BLaER1 treated with 17β-estradiol and CSF1 and Interleukin-3, amounts not matched to agents 10 nM and 100 nM (cell line): ENCODE measurements around the gene SLC6A7.
A peak's percentile ranks its signal among the peaks of the same experiment; 100 is the strongest.
"Not testable (repeated sequence)": the region's sequence is repeated elsewhere in the genome, so short reads cannot be mapped to it uniquely, and the experiment has no call there.

Experiments used
- H3K27ac ChIP-seq, 11 experiments: shearing (Covaris generic); formaldehyde crosslinking; 2 replicates each; pipeline ENCODE4 v1.8.1; 2022
- H3K27me3 ChIP-seq, 11 experiments: shearing (Covaris generic); formaldehyde crosslinking; 2 replicates each; pipeline ENCODE4 v1.8.1; 2022
- H3K36me3 ChIP-seq, 11 experiments: shearing (Covaris generic); formaldehyde crosslinking; 2 replicates each; pipeline ENCODE4 v1.8.1; 2022
- H3K4me1 ChIP-seq, 10 experiments: shearing (Covaris generic); formaldehyde crosslinking; 2 replicates each; pipeline ENCODE4 v1.8.1; 2022
- H3K4me2 ChIP-seq, 11 experiments: shearing (Covaris generic); formaldehyde crosslinking; 2 replicates each; pipeline ENCODE4 v1.8.1; 2022
- H3K4me3 ChIP-seq, 10 experiments: shearing (Covaris generic); formaldehyde crosslinking; 2 replicates each; pipeline ENCODE4 v1.8.1; 2022
- H3K9ac ChIP-seq, 11 experiments: shearing (Covaris generic); formaldehyde crosslinking; 2 replicates each; pipeline ENCODE4 v1.8.1; 2022
- H3K9me3 ChIP-seq, 11 experiments: shearing (Covaris generic); formaldehyde crosslinking; replicated peaks in 1 of 11; 2 replicates each; pipeline ENCODE4 v1.8.1; 2022
- H4K20me1 ChIP-seq, 11 experiments: shearing (Covaris generic); formaldehyde crosslinking; 2 replicates each; pipeline ENCODE4 v1.8.1; 2022
- Cebpa-rat ChIP-seq, 11 experiments: shearing (Covaris generic); IDR thresholded peaks; 2 replicates each; pipeline ENCODE4 v1.8.1; 2022

Gene SLC6A7

DNA sequence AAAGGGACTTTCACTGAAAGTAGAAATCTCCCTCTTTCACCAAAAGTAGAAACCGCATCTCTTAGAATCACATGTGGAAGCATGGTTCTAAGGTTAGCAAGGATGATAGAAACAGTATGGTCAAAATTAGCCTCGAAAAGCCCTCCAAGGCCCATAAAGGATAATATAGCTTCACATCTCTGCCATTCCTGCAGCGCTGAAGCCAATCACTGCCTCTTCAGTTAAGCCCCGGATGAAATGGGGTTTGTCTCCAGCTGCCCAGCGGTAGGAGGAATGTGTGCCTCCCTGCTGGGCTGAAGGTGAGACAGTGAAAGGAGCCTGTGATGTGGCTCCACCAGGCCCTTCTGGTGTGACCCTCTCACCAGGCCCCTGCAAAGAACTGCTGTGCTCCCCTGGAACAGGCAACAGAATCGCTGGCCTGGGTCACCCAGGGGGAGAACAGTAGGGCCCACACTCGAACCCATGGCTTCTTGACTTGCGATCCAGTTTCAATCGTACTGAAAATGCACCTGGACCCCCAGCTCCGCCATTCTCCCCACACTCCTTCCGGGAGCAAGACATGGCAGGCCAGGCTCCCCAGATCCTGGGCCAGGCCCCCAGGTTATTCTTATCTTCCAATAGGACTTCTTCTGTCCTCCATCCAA lies 52.5 kb downstream of the SLC6A7 start:
- Histone ChIP-seq H3K9me3 (no peaks in the 10 kb centered on the region), H3K27ac (no peak overlapping the region), H3K4me3 (no peak overlapping the region), H3K9ac (no peak overlapping the region), H3K27me3 (no peaks in the 10 kb centered on the region), H3K4me2 (no peak overlapping the region), H3K36me3 (no peaks in the 10 kb centered on the region), H3K4me1 (peaks cover 0 to 39% (median 4%) of the 10 kb centered on the region in 10 experiments; a peak in 10 of 20 replicates), H4K20me1 (no peaks in the 10 kb centered on the region)
- TF ChIP-seq Cebpa-rat (IDR thresholded peaks at IDR 0.05), result no peak

DNA sequence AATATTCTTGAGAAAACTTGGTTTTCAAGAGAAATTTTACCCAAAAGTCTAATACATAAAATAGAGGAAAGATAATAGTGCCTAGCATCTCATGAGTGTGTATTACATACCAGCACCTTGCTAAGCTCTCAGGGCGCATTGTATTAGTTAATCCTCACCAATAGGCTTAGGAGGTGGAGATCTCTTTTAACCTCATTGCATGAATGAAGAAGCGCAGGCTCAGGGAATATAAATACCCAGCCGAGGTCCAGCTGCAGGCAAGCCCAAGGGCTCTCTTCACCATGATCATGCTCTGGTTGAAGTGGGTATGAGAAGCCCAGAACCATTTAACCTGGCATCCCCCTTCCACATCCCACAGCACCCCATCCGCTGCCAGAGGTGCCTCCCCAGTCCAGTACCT lies 53.7 kb downstream of the SLC6A7 start:
- Histone ChIP-seq H3K9me3 (no peaks in the 10 kb centered on the region), H3K4me2 (no peak overlapping the region), H4K20me1 (no peaks in the 10 kb centered on the region), H3K9ac (no peak overlapping the region), H3K4me3 (no peak overlapping the region), H3K36me3 (no peaks in the 10 kb centered on the region), H3K4me1 (peaks cover 0 to 39% (median 4%) of the 10 kb centered on the region in 10 experiments; a peak in 10 of 20 replicates), H3K27me3 (no peaks in the 10 kb centered on the region), H3K27ac (no peak overlapping the region)
- TF ChIP-seq Cebpa-rat (IDR thresholded peaks at IDR 0.05), result no peak

DNA sequence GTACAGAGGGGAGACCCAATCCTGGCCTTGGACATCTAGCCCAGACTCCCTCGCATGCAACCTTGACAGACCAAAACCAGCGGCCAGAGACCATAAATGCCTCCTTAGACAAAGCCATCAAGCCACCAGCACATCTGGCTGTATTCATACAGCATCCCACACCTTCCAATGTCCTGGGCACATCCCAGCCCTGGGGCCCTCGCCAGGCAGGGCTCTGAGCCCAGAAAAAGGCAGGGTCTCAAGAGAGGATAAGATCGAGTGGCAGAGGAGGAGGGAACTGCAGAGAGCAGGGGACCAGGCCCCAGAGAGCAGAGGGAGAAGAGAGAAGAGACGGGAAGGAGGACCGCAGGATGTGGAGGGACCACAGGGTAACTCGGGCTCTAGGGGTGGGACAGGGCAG lies 54.3 kb downstream of the SLC6A7 start:
- H3K4me2 ChIP-seq, result peak overlapping the region in 2 of 11 experiments; percentile 62 to 68; a peak in 2 of 22 replicates
- no peaks in the 10 kb centered on the region for H4K20me1 ChIP-seq
- H3K9me3 ChIP-seq, result no peaks in the 10 kb centered on the region
- no peaks in the 10 kb centered on the region for H3K27me3 ChIP-seq
- peaks cover 0 to 39% (median 4%) of the 10 kb centered on the region in 10 experiments; a peak in 10 of 20 replicates for H3K4me1 ChIP-seq
- H3K9ac ChIP-seq, result no peak overlapping the region
- no peak overlapping the region for H3K27ac ChIP-seq
- no peaks in the 10 kb centered on the region for H3K36me3 ChIP-seq
- H3K4me3 ChIP-seq, result no peak overlapping the region
- no peak for TF ChIP-seq Cebpa-rat (IDR thresholded peaks at IDR 0.05)

DNA sequence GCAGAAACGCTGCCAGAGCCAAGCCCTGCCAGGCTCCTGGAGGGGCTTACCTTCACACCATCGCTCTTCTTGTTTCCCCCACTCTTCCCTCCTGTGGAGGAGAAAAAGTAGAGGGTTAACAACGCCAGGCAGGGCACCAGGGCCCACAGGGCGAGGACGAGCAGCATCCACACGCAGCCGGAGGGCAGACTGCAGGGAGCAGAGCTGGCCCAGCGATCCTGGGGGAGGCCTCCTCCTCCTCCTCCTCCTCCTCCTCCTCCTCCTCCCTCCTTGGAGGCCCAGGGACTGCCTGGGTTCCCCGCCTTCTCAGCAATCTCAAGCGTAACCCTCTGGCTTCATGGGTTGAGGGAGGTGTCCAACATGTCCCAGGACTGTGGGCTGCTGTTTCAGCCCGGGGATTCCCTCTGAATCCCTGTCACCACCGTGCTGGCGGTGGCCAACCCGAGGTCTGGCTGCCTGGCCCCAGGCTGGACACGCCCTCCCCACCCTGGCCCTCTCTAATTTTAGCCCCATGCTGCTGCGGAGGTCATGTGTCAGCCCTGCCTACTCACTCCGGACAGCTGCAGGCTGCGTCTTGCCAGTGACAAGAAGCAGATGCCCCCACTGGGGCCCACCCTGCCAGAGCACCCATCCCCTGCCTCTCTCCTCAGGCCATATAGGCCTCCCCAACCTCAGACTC lies 55.4 kb downstream of the SLC6A7 start:
- H4K20me1 ChIP-seq, result no peaks in the 10 kb centered on the region
- H3K27me3 ChIP-seq, result no peaks in the 10 kb centered on the region
- no peaks in the 10 kb centered on the region for H3K9me3 ChIP-seq
- H3K27ac ChIP-seq, result no peak overlapping the region
- H3K4me3 ChIP-seq, result no peak overlapping the region
- no peak for TF ChIP-seq Cebpa-rat (IDR thresholded peaks at IDR 0.05)
- H3K4me2 ChIP-seq, result peak overlapping the region in 3 of 11 experiments; percentile 12 to 68 (median 62); a peak in 6 of 22 replicates
- no peak overlapping the region for H3K9ac ChIP-seq
- no peaks in the 10 kb centered on the region for H3K36me3 ChIP-seq
- H3K4me1 ChIP-seq, result peaks cover 0 to 37% (median 4%) of the 10 kb centered on the region in 10 experiments; a peak in 10 of 20 replicates

GRCh38 chr5:150245808-150246207 lies 55.9 kb downstream of the SLC6A7 start:
- peaks cover 0 to 32% (median 2%) of the 10 kb centered on the region in 10 experiments; a peak in 10 of 20 replicates for H3K4me1 ChIP-seq
- H4K20me1 ChIP-seq, result no peaks in the 10 kb centered on the region
- H3K27ac ChIP-seq, result no peak overlapping the region
- no peak overlapping the region for H3K4me3 ChIP-seq
- no peaks in the 10 kb centered on the region for H3K9me3 ChIP-seq
- H3K9ac ChIP-seq, result no peak overlapping the region
- TF ChIP-seq Cebpa-rat (IDR thresholded peaks at IDR 0.05), result no peak
- H3K4me2 ChIP-seq, result peak overlapping the region in 3 of 11 experiments; percentile 12 to 68 (median 62); a peak in 5 of 22 replicates
- no peaks in the 10 kb centered on the region for H3K36me3 ChIP-seq
- H3K27me3 ChIP-seq, result no peaks in the 10 kb centered on the region

- Histone ChIP-seq H3K27me3 (no peaks in the 10 kb centered on the region), H3K4me2 (peak overlapping the region in 1 of 11 experiments; percentile 68; a peak in 2 of 22 replicates), H3K9me3 (no peaks in the 10 kb centered on the region), H4K20me1 (no peaks in the 10 kb centered on the region), H3K27ac (no peak overlapping the region), H3K36me3 (no peaks in the 10 kb centered on the region), H3K4me3 (no peak overlapping the region), H3K9ac (no peak overlapping the region), H3K4me1 (peaks cover 0 to 26% (median under 1%) of the 10 kb centered on the region in 10 experiments; a peak in 9 of 20 replicates)
- TF ChIP-seq Cebpa-rat (IDR thresholded peaks at IDR 0.05), result no peak
These were observed 56.6 kb downstream of the SLC6A7 start for GRCh38 chr5:150246429-150246828.

DNA sequence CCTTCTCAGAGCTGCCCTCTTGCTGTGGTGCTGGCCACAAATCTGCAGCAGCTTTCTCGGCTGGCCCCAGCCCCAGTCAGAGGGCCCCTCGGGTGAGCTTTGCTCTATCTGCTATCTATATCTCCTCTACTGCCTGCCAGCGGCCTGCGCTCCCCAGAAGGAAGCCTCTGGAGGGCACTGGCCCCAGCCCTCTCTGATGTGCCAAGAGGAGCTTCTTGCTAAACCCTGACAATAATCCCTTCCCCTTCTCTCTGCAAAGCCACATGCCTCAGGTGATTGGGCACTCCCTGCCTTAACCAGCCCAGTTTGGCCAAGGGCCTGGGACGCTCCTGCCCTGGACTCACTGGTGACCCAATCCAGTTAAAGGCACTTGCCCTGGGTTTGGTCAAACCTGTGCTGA lies 57.0 kb downstream of the SLC6A7 start:
- Histone ChIP-seq H3K4me3 (no peak overlapping the region), H3K4me1 (peaks cover 3 to 22% (median 5%) of the 10 kb centered on the region in 10 experiments; a peak in 13 of 20 replicates), H3K4me2 (no peak overlapping the region), H3K9me3 (no peaks in the 10 kb centered on the region), H3K27ac (no peak overlapping the region), H3K36me3 (no peaks in the 10 kb centered on the region), H3K9ac (no peak overlapping the region), H3K27me3 (no peaks in the 10 kb centered on the region), H4K20me1 (no peaks in the 10 kb centered on the region)
- TF ChIP-seq Cebpa-rat (IDR thresholded peaks at IDR 0.05), result no peak

GRCh38 chr5:150247726-150248125 lies 57.9 kb downstream of the SLC6A7 start:
- H3K4me2 ChIP-seq, result no peak overlapping the region
- H3K27me3 ChIP-seq, result no peaks in the 10 kb centered on the region
- no peaks in the 10 kb centered on the region for H4K20me1 ChIP-seq
- no peaks in the 10 kb centered on the region for H3K36me3 ChIP-seq
- no peak overlapping the region for H3K27ac ChIP-seq
- peaks cover 10 to 21% (median 13%) of the 10 kb centered on the region in 10 experiments for H3K4me1 ChIP-seq
- no peak for TF ChIP-seq Cebpa-rat (IDR thresholded peaks at IDR 0.05)
- no peaks in the 10 kb centered on the region for H3K9me3 ChIP-seq
- no peak overlapping the region for H3K9ac ChIP-seq
- H3K4me3 ChIP-seq, result no peak overlapping the region

DNA sequence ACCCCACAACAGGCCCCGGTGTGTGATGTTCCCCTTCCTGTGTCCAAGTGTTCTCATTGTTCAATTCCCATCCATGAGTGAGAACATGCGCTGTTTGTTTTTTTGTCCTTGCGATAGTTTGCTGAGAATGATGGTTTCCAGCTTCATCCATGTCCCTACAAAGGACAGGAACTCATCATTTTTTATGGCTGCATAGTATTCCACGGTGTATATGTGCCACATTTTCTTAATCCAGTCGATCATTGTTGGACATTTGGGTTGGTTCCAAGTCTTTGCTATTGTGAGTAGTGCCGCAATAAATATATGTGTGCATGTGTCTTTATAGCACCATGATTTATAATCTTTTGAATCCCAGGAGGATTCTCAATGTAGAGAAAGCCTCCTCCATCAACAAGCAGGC lies 58.6 kb downstream of the SLC6A7 start:
- H3K4me1 ChIP-seq, result peaks cover 18 to 28% (median 21%) of the 10 kb centered on the region in 10 experiments
- H3K9me3 ChIP-seq, H3K9ac ChIP-seq, H3K27me3 ChIP-seq, H3K36me3 ChIP-seq, H4K20me1 ChIP-seq, H3K4me2 ChIP-seq, H3K4me3 ChIP-seq, H3K27ac ChIP-seq: not testable (repeated sequence)
